ENCODE data around the gene SCN1B. TPM values are rescaled to one million over a fixed set of nuclear protein-coding genes. Genes with fewer than 3 reads are reported as not detected.

SCN1B gene
- total RNA-seq, 5 donors from 2014 or later (not counting 1 experiment from before 2014, with no cell fraction given) = 1.1 to 4.3 (median 3.7) TPM

DNA sequence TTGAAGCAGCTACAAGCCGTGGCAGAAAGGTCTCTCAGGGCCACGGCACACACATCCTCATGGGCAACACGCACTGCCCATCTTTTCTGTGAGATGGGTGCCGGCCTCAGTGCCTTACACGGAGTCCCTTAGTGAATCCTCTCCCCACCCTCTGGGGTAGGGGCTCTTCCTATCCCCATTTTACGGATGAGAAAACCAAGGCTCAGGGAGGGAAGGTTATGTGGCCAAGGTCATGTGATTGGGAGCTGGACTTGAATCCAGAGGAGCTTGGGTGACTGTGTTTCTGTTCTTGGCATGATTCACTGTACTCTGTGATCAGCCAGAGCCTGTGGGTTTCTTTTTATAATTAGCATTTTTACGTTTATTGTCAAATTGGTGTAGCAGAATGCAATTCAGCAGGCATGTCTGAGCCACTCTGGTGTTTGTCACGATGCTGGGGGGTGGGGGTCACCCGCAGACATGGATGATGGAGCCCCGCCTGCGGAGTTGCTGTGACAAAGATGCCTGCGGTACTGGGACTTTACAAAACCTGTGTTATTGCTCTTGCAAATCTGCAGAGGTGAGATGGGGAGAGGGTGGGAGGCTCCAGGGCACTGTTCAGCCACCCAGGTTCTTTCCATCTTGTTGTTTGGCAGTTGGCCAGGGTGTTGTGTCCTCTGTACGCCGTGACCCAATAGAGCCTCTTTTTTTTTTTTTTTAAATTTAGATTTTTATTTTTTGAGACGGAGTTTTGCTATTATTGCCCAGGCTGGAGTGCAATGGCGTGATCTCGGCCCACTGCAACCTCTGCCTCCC, 4.5 kb downstream of the SCN1B start:
- ChIA-PET CTCF (interaction anchor here in 1 of 2 donors (0.7 kb wide), 1 partner anchor 9 kb away, joined by 5 read pairs; no protein-coding TSS in a partner anchor), POLR2A (interaction anchor here in 1 of 2 donors (0.6 kb wide), 2 partner anchors 172 to 1997 kb away, joined by 3 read pairs; no protein-coding TSS in a partner anchor)
- Histone ChIP-seq H3K4me3 (ENCODE audit: control insufficient read depth in 1 of 2, extremely low read depth in 1 of 2, low read length in 1 of 2) (no peak overlapping the region), H3K36me3 (ENCODE audit: control insufficient read depth in 2 of 2, extremely low read depth in 1 of 2, insufficient read depth in 1 of 2, low read length in 1 of 2) (no peaks in the 10 kb centered on the region), H3K4me1 (ENCODE audit: control insufficient read depth in 1 of 2, extremely low read depth in 1 of 2, insufficient read depth in 2 of 2, low read length in 2 of 2) (peaks cover 2 to 28% of the 10 kb centered on the region in 2 experiments), H3K9me3 (no peaks in the 10 kb centered on the region), H3K27ac (ENCODE audit: low read length) (no peak overlapping the region), H3K27me3 (replicated peaks in 1 of 2; ENCODE audit: control insufficient read depth in 2 of 2, extremely low read depth in 1 of 2, insufficient read depth in 2 of 2, low read length in 1 of 2) (peaks cover 9 to 46% of the 10 kb centered on the region in 2 experiments)
- Mint-ChIP-seq H3K27me3 (peaks cover 13 to 17% of the 10 kb centered on the region in 2 donors), H3K36me3 (no peaks in the 10 kb centered on the region), H3K27ac (no peak overlapping the region), H3K4me1 (peaks cover 6 to 19% (median 17%) of the 10 kb centered on the region in 3 donors), H3K9me3 (no peaks in the 10 kb centered on the region), H3K4me3 (no peak overlapping the region)
- no peak for DNase-seq
- 88% methylated on average over 6 of the region's 17 CpGs for WGBS (ENCODE audit: insufficient coverage)
- ATAC-seq (replicated peaks in 1 of 4) = no peak

DNA sequence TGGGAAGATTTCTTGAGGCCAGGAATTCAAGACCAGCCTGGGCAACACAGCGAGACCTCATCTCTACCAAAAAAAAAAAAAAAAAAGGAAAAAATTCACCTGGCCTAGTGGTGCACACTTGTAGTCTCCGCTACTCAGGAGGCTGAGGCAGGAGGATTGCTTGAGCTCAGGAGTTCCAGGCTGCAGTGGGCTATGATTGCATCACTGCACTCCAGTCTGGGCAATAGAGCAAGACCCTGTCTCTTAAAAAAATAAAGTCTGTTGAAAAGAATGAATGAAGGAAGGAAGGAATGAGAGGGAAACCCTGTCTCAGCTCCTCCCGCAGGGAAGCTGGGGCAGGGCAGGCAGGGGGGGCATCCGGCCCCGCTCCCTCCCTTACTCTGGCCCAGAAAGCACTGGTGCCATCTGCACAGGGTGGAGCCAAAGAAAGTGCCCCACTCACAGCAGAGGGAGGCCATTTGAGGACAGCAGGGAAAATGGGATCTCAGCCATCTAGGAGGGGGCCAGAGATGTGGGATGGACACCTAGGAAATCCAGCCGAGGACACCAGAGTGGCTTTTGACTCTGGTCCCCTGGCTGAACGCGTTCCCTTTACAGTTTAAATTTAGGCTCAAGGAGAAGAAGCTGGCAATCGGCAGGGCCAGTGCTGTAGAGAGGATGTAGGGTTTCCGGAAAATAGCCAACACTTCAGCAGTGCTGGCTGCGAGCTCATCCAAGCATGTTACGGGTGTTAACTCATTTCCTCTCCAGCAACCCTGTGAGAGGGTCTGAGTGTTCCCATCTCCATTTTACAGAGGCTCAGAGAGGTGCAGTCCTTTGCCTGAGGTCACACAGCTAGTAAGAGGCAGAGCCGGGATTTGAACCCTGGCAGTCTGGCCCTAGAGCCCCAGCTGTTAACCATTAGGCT, 7.7 kb downstream of the SCN1B start:
- Mint-ChIP-seq H3K27ac (peak overlapping the region; percentile 39 to 61), H3K4me3 (peak overlapping the region in 1 of 3 donors; percentile 4), H3K27me3 (peaks cover 0 to 9% of the 10 kb centered on the region in 2 donors), H3K9me3 (no peaks in the 10 kb centered on the region), H3K36me3 (no peaks in the 10 kb centered on the region), H3K4me1 (peaks cover 14 to 36% (median 31%) of the 10 kb centered on the region in 3 donors)
- CTCF ChIA-PET = interaction anchor here in 1 of 2 donors (0.6 kb wide), 1 partner anchor 16 kb away, joined by 3 read pairs; no protein-coding TSS in a partner anchor
- ATAC-seq (replicated peaks in 1 of 4) = no peak
- peaks cover 2 to 48% of the 10 kb centered on the region in 2 experiments for H3K27me3 ChIP-seq (replicated peaks in 1 of 2; ENCODE audit: control insufficient read depth in 2 of 2, extremely low read depth in 1 of 2, insufficient read depth in 2 of 2, low read length in 1 of 2)
- H3K4me3 ChIP-seq (ENCODE audit: control insufficient read depth in 1 of 2, extremely low read depth in 1 of 2, low read length in 1 of 2) = no peak overlapping the region
- H3K27ac ChIP-seq (ENCODE audit: low read length) = no peak overlapping the region
- DNase-seq = no peak
- POLR2A ChIA-PET = no interaction called here
- H3K36me3 ChIP-seq (ENCODE audit: control insufficient read depth in 2 of 2, extremely low read depth in 1 of 2, insufficient read depth in 1 of 2, low read length in 1 of 2) = no peaks in the 10 kb centered on the region
- H3K4me1 ChIP-seq (ENCODE audit: control insufficient read depth in 1 of 2, extremely low read depth in 1 of 2, insufficient read depth in 2 of 2, low read length in 2 of 2) = peaks cover 3 to 40% of the 10 kb centered on the region in 2 experiments
- no peaks in the 10 kb centered on the region for H3K9me3 ChIP-seq
- 72% methylated on average over 8 of the region's 13 CpGs for WGBS (ENCODE audit: insufficient coverage)

DNA sequence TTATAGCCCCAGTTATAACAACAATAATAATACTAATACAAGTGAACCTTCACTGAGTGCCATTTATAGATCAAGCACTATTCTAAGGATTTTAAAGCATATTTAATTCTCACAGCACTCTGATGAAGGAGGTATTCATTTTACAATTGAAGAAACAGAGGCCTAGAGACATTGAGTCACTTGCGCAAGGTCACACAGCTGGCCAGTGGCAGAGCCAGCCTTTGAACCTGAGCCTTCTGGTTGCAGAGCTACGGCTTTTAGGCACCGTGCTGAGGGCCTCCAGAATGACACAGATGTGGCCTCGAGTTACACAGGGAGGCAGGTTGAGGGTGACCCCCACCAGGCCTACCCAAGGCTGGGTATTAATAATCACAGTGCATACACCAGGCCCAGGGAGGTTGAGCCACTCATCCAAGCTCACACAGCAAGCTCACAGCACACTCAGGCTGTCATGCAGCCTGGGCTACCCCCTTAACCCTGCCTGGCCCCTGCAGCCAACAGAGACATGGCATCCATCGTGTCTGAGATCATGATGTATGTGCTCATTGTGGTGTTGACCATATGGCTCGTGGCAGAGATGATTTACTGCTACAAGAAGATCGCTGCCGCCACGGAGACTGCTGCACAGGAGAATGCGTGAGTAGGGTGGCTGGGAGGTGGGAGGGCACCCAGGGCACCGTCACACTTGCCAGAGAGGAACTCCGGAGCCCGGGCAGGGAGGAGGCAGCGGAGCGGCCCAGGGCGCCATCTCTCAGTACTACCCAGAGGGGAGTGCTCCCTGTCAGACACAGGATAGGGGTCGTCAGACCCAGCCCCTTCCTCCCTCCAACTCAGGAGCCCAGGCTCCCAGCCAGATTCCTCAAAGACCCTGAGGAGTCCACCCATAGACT, 8.6 kb downstream of the SCN1B start:
- peak overlapping the region in 2 of 3 donors; percentile 9 to 42 for H3K4me3 Mint-ChIP-seq
- peak overlapping the region in 1 of 2 donors; percentile 11 for H3K27ac Mint-ChIP-seq
- ATAC-seq (replicated peaks in 1 of 4) (no peak), DNase-seq (no peak)
- peaks cover 2 to 51% of the 10 kb centered on the region in 2 experiments for H3K27me3 ChIP-seq (replicated peaks in 1 of 2; ENCODE audit: control insufficient read depth in 2 of 2, extremely low read depth in 1 of 2, insufficient read depth in 2 of 2, low read length in 1 of 2)
- no peak overlapping the region for H3K27ac ChIP-seq (ENCODE audit: low read length)
- H3K4me1 ChIP-seq (ENCODE audit: control insufficient read depth in 1 of 2, extremely low read depth in 1 of 2, insufficient read depth in 2 of 2, low read length in 2 of 2) = peaks cover 3 to 40% of the 10 kb centered on the region in 2 experiments
- WGBS (ENCODE audit: insufficient coverage) = 66% methylated on average over 15 of the region's 17 CpGs
- H3K27me3 Mint-ChIP-seq = peaks cover 0 to 8% of the 10 kb centered on the region in 2 donors
- no peaks in the 10 kb centered on the region for H3K36me3 ChIP-seq (ENCODE audit: control insufficient read depth in 2 of 2, extremely low read depth in 1 of 2, insufficient read depth in 1 of 2, low read length in 1 of 2)
- H3K4me1 Mint-ChIP-seq = peaks cover 14 to 39% (median 36%) of the 10 kb centered on the region in 3 donors
- H3K36me3 Mint-ChIP-seq = no peaks in the 10 kb centered on the region
- no peaks in the 10 kb centered on the region for H3K9me3 Mint-ChIP-seq
- H3K4me3 ChIP-seq (ENCODE audit: control insufficient read depth in 1 of 2, extremely low read depth in 1 of 2, low read length in 1 of 2) = no peak overlapping the region
- H3K9me3 ChIP-seq = no peaks in the 10 kb centered on the region
- POLR2A ChIA-PET = no interaction called here
- CTCF ChIA-PET = interaction anchor here in 1 of 2 donors (0.6 kb wide), 1 partner anchor 17 kb away, joined by 3 read pairs; no protein-coding TSS in a partner anchor

DNA sequence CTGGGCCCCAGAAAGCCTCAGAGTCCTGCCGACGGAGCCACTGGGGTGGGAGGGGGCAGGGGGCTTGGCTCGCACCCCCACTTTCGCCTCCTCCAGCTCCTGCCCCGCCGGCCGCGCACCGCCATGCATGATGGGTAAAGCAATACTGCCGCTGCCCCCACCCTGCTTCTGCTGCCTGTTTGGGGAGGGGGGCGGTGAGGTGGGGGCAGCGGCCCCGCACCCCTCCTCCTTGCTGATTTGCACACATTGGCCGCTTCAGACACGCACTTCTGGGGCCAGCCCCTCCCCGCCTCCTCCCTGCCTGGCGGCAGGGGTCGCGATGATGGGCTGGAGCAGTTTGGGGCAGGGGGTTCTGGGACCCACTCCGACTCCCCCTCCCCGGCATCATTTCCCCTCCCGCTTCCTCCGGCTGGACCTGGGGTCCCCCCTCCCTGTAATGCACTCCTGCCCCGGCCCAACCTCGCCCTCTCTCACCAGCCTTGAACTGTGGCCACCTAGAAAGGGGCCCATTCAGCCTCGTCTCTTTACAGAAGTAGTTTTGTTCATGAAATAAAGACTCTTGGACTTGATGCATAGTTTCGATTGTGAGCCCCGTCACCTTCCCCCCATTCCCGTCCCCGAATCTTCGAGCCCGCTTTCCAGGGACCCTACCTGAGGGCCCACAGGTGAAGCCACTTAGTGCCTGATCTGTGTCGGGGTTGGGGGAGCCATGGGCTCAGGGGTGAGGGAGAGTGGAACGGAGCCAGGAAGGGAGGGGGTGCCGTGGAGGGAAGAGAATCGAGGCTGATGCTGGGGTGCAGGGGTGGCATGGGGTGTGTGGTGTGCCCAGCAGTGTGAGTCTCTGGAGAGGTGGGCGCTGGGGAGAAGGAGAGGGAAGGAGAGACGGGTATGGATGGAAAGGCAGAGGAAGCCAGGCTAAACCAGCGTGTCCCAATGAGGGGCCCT, 9.9 kb downstream of the SCN1B start:
- ChIA-PET CTCF (no interaction called here), POLR2A (no interaction called here)
- Mint-ChIP-seq H3K9me3 (no peaks in the 10 kb centered on the region), H3K27ac (peak overlapping the region; percentile 19 to 74), H3K4me1 (peaks cover 17 to 52% (median 48%) of the 10 kb centered on the region in 3 donors), H3K27me3 (peaks cover 0 to 13% of the 10 kb centered on the region in 2 donors), H3K36me3 (no peaks in the 10 kb centered on the region), H3K4me3 (peak overlapping the region; percentile 70 to 83 (median 75))
- H3K27me3 ChIP-seq (replicated peaks in 1 of 2; ENCODE audit: control insufficient read depth in 2 of 2, extremely low read depth in 1 of 2, insufficient read depth in 2 of 2, low read length in 1 of 2) = peaks cover 2 to 57% of the 10 kb centered on the region in 2 experiments
- peak in 2 of 35 experiments; percentile 19 to 32 for DNase-seq
- ATAC-seq (replicated peaks in 1 of 4) = peak; percentile 13 to 59 (median 46)
- WGBS (ENCODE audit: insufficient coverage) = 13% methylated on average over 9 of the region's 39 CpGs
- H3K4me3 ChIP-seq (ENCODE audit: control insufficient read depth in 1 of 2, extremely low read depth in 1 of 2, low read length in 1 of 2) = peak overlapping the region; percentile 36 to 38
- H3K36me3 ChIP-seq (ENCODE audit: control insufficient read depth in 2 of 2, extremely low read depth in 1 of 2, insufficient read depth in 1 of 2, low read length in 1 of 2) = no peaks in the 10 kb centered on the region
- H3K9me3 ChIP-seq = no peaks in the 10 kb centered on the region
- H3K4me1 ChIP-seq (ENCODE audit: control insufficient read depth in 1 of 2, extremely low read depth in 1 of 2, insufficient read depth in 2 of 2, low read length in 2 of 2) = peaks cover 3 to 50% of the 10 kb centered on the region in 2 experiments
- H3K27ac ChIP-seq (ENCODE audit: low read length) = no peak overlapping the region

DNA sequence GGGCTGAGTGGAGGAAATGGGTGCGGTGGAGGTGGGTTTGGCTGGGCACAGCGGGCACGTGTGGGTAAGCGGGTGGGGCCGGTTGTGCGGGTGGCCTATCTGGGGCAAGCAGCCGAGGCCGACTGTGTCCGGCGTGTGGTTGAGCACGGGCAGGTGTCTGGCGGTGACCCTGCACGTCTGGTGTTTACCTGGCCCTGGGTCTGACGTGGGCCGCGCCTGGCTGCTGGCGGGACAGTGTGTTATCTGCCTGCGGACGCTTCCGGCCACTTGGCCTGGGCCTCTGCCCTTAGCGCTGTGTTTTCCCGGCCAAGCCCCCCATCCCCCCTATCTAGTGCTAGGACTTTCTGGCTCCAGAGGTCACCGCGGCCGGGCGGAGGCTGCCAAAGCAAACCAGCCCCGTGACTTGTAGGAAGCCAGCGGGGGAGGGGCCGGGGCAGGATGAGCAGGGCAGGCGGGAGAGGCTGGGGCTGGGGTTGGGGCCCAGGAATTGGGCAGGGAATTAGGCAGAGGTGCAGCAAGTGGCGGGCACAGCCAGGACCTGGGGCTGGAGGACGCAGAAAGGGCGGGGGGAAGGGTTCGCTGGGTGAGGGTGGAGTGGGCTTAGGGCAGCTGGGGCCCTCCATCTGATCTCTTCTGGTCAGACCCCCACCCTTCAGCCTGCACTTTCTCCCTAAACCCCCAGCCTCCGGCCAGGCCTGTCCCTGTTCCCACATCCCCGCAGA, 10.7 kb downstream of the SCN1B start:
- Mint-ChIP-seq H3K36me3 (no peaks in the 10 kb centered on the region), H3K27me3 (peaks cover 0 to 17% of the 10 kb centered on the region in 2 donors), H3K4me1 (peaks cover 24 to 60% (median 56%) of the 10 kb centered on the region in 3 donors), H3K9me3 (no peaks in the 10 kb centered on the region), H3K4me3 (peak overlapping the region; percentile 70 to 83 (median 75)), H3K27ac (peak overlapping the region; percentile 19 to 74)
- H3K9me3 ChIP-seq = no peaks in the 10 kb centered on the region
- ATAC-seq (replicated peaks in 1 of 4) (peak; percentile 3 to 60 (median 45)), DNase-seq (peak in 9 of 35 experiments; percentile 10 to 47 (median 20))
- H3K4me1 ChIP-seq (ENCODE audit: control insufficient read depth in 1 of 2, extremely low read depth in 1 of 2, insufficient read depth in 2 of 2, low read length in 2 of 2) = peaks cover 3 to 58% of the 10 kb centered on the region in 2 experiments
- 14% methylated on average over 27 of the region's 36 CpGs for WGBS (ENCODE audit: insufficient coverage)
- CTCF ChIA-PET = no interaction called here
- POLR2A ChIA-PET = no interaction called here
- H3K4me3 ChIP-seq (ENCODE audit: control insufficient read depth in 1 of 2, extremely low read depth in 1 of 2, low read length in 1 of 2) = peak overlapping the region; percentile 36 to 38
- peaks cover 2 to 57% of the 10 kb centered on the region in 2 experiments for H3K27me3 ChIP-seq (replicated peaks in 1 of 2; ENCODE audit: control insufficient read depth in 2 of 2, extremely low read depth in 1 of 2, insufficient read depth in 2 of 2, low read length in 1 of 2)
- H3K27ac ChIP-seq (ENCODE audit: low read length) = no peak overlapping the region
- no peaks in the 10 kb centered on the region for H3K36me3 ChIP-seq (ENCODE audit: control insufficient read depth in 2 of 2, extremely low read depth in 1 of 2, insufficient read depth in 1 of 2, low read length in 1 of 2)

Measured in T-cell (primary cell).